ENCODE data around the gene CYGB. TPM values are rescaled to one million over a fixed set of nuclear protein-coding genes. Genes with fewer than 3 reads are reported as not detected.

Gene CYGB
- total and polyA plus RNA-seq, 9 of the 15 experiments (the other 6 are each of a cell fraction or from before 2014, with no cell fraction given): 0.08 to 0.95 (median 0.18) TPM; not detected in 5

DNA sequence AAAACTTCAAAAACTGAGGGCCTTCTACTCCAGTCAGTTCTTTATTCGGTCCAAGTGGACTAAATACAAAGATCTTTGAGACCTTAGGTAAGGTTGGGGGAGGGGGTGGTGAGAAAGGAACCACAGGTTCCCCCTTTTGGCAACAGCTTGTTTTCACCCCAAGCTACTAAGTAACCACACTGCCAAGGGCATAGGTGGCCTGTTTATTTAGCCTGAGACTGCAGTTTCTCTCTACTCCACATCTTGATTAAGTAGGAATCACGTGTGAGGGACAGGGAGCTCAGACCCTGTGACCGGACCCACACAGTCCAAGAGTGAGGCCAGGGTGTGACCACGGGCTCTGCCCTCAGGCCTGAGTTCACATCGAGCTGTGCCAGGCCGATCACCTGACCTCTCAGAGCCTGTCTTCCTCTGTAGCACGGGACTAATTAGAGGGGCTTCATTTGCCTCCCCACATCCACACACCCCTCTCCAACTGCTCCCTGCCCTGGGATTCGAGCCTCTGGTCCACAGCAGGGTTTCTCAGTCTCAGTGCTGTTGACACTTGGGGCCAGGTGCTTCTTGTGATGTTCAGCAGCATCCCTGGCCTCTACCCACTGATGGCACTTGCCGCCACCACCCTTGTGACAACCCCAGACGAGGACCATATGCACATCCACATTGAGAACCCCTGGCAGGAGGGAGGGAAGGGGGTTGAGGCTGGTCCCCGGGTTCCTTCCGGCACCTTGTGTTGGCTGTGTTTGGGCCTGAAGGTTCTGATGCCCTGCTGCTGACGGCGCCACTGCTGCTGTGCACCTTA lies 30.3 kb upstream of the CYGB start (continued):
- TF ChIP-seq, protein P1, sequence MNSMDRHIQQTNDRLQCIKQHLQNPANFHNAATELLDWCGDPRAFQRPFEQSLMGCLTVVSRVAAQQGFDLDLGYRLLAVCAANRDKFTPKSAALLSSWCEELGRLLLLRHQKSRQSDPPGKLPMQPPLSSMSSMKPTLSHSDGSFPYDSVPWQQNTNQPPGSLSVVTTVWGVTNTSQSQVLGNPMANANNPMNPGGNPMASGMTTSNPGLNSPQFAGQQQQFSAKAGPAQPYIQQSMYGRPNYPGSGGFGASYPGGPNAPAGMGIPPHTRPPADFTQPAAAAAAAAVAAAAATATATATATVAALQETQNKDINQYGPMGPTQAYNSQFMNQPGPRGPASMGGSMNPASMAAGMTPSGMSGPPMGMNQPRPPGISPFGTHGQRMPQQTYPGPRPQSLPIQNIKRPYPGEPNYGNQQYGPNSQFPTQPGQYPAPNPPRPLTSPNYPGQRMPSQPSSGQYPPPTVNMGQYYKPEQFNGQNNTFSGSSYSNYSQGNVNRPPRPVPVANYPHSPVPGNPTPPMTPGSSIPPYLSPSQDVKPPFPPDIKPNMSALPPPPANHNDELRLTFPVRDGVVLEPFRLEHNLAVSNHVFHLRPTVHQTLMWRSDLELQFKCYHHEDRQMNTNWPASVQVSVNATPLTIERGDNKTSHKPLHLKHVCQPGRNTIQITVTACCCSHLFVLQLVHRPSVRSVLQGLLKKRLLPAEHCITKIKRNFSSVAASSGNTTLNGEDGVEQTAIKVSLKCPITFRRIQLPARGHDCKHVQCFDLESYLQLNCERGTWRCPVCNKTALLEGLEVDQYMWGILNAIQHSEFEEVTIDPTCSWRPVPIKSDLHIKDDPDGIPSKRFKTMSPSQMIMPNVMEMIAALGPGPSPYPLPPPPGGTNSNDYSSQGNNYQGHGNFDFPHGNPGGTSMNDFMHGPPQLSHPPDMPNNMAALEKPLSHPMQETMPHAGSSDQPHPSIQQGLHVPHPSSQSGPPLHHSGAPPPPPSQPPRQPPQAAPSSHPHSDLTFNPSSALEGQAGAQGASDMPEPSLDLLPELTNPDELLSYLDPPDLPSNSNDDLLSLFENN (IDR thresholded peaks at IDR 0.05; ENCODE audit: low read depth in 2 of 2, low read length in 2 of 2): no peak
- TF ChIP-seq SRSF1 (IDR thresholded peaks at IDR 0.05; ENCODE audit: low read depth, low read length) (no peak), ELF4 (CRISPR knock-in tag; IDR thresholded peaks at IDR 0.05) (0 out of 2 replicates have a peak, but pooled peaks have one; percentile 38), CEBPG (CRISPR knock-in tag; IDR thresholded peaks at IDR 0.05) (no peak), CEBPG (tag; conservative IDR thresholded peaks at IDR 0.05 in 1 of 2, IDR thresholded peaks at IDR 0.05 in 1 of 2) (no peak), HNRNPUL1 (IDR thresholded peaks at IDR 0.05; ENCODE audit: low read length) (no peak), TGIF2 (CRISPR knock-in tag; IDR thresholded peaks at IDR 0.05) (no peak), BRCA1 (IDR thresholded peaks at IDR 0.05) (no peak), BRCA1 (CRISPR knock-in tag; IDR thresholded peaks at IDR 0.05) (no peak), SIRT6 (IDR thresholded peaks at IDR 0.05; ENCODE audit: low read depth, low read length) (no peak), FOXP1 (CRISPR knock-in tag; IDR thresholded peaks at IDR 0.05) (no peak), C11orf30 (IDR thresholded peaks at IDR 0.05; ENCODE audit: low read depth) (no peak)
- TF ChIP-seq, protein P2, sequence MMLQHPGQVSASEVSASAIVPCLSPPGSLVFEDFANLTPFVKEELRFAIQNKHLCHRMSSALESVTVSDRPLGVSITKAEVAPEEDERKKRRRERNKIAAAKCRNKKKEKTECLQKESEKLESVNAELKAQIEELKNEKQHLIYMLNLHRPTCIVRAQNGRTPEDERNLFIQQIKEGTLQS (IDR thresholded peaks at IDR 0.05): no peak
- TF ChIP-seq, protein P2 (CRISPR knock-in tag; conservative IDR thresholded peaks at IDR 0.05): no peak
- TF ChIP-seq, protein P3, sequence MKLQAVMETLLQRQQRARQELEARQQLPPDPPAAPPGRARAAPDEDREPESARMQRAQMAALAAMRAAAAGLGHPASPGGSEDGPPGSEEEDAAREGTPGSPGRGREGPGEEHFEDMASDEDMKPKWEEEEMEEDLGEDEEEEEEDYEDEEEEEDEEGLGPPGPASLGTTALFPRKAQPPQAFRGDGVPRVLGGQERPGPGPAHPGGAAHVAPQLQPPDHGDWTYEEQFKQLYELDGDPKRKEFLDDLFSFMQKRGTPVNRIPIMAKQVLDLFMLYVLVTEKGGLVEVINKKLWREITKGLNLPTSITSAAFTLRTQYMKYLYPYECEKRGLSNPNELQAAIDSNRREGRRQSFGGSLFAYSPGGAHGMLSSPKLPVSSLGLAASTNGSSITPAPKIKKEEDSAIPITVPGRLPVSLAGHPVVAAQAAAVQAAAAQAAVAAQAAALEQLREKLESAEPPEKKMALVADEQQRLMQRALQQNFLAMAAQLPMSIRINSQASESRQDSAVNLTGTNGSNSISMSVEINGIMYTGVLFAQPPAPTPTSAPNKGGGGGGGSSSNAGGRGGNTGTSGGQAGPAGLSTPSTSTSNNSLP (IDR thresholded peaks at IDR 0.05; ENCODE audit: borderline replicate concordance, low read depth, low read length): no peak
- TF ChIP-seq, protein P4, sequence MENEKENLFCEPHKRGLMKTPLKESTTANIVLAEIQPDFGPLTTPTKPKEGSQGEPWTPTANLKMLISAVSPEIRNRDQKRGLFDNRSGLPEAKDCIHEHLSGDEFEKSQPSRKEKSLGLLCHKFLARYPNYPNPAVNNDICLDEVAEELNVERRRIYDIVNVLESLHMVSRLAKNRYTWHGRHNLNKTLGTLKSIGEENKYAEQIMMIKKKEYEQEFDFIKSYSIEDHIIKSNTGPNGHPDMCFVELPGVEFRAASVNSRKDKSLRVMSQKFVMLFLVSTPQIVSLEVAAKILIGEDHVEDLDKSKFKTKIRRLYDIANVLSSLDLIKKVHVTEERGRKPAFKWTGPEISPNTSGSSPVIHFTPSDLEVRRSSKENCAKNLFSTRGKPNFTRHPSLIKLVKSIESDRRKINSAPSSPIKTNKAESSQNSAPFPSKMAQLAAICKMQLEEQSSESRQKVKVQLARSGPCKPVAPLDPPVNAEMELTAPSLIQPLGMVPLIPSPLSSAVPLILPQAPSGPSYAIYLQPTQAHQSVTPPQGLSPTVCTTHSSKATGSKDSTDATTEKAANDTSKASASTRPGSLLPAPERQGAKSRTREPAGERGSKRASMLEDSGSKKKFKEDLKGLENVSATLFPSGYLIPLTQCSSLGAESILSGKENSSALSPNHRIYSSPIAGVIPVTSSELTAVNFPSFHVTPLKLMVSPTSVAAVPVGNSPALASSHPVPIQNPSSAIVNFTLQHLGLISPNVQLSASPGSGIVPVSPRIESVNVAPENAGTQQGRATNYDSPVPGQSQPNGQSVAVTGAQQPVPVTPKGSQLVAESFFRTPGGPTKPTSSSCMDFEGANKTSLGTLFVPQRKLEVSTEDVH (IDR thresholded peaks at IDR 0.05; ENCODE audit: low read depth, partially characterized antibody): no peak

Data from K562 (cell line).